K562 (cell line): ENCODE data around the gene NR1H3. TPM values are rescaled to one million over a fixed set of nuclear protein-coding genes. Genes with fewer than 3 reads are reported as not detected.

Experiments used
- BRCA1 ChIP-seq, 2 experiments: fragments of 450-650 bp in 1 of 2; sonication (generic) in 1 of 2; formaldehyde crosslinking in 1 of 2; IDR thresholded peaks; 2 replicates each; pipeline versions ENCODE4 v1.5.0 to v1.6.1; 2017 to 2020; ENCODE audit warnings: mild to moderate bottlenecking in 1 of 2, missing genetic modification reagents in 1 of 2
- HDAC6 ChIP-seq: IDR thresholded peaks from 2 replicates; pipeline ENCODE4 v1.6.1; 2012; ENCODE audit warnings: low read depth, mild to moderate bottlenecking, control low read depth, inconsistent platforms, low read length, moderate library complexity
- HDAC8 ChIP-seq: fragments of 450-650 bp; IDR thresholded peaks from 2 replicates; pipeline ENCODE4 v1.6.1; 2016; ENCODE audit warnings: mild to moderate bottlenecking, missing genetic modification characterization, moderate library complexity, missing compliant biosample characterization
- JUNB ChIP-seq: fragments of 450-650 bp; formaldehyde crosslinking; conservative IDR thresholded peaks from 2 replicates; pipeline ENCODE4 v1.4.0; 2020; ENCODE audit warnings: mild to moderate bottlenecking
- KAT8 ChIP-seq: fragments of 450-650 bp; IDR thresholded peaks from 2 replicates; pipeline ENCODE4 v1.6.1; 2016; ENCODE audit warnings: low read depth, mild to moderate bottlenecking
- NFE2 ChIP-seq: IDR thresholded peaks from 2 replicates; pipeline ENCODE4 v1.6.1; 2014; ENCODE audit warnings: antibody characterized with exemption, low read depth
- POLR2H ChIP-seq: IDR thresholded peaks from 2 replicates; pipeline ENCODE4 v1.6.1; 2016; ENCODE audit warnings: missing genetic modification characterization, low read depth, mild to moderate bottlenecking, control low read depth, missing compliant biosample characterization, moderate library complexity
- PPARD ChIP-seq: fragments of 250-450 bp; sonication (Bioruptor Pico); IDR thresholded peaks from 2 replicates; pipeline ENCODE4 v1.8.0; 2022; ENCODE audit warnings: inconsistent platforms, mild to moderate bottlenecking, moderate library complexity
- PRDM10 ChIP-seq: fragments of 450-650 bp; IDR thresholded peaks from 2 replicates; pipeline ENCODE4 v1.6.1; 2018; ENCODE audit not compliant: partially characterized antibody
- ZBTB11 ChIP-seq, 3 experiments: fragments of 200-800 bp in 1 of 3; fragments of 250-450 bp in 1 of 3; fragments of 450-650 bp in 1 of 3; sonication (Bioruptor Pico) in 1 of 3; sonication (Bioruptor generic) in 1 of 3; formaldehyde crosslinking in 1 of 3; IDR thresholded peaks; 2 replicates each; pipeline versions ENCODE4 v1.6.1 to v1.8.0; 2016 to 2022; ENCODE audit warnings: mild to moderate bottlenecking in 2 of 3, missing genetic modification characterization in 2 of 3, missing compliant biosample characterization in 1 of 3, moderate library complexity in 1 of 3
- ZBTB9 ChIP-seq: fragments of 450-650 bp; formaldehyde crosslinking; IDR thresholded peaks from 2 replicates; pipeline ENCODE4 v1.4.0; 2020; ENCODE audit warnings: mild to moderate bottlenecking, moderate library complexity
- ZEB2 ChIP-seq: fragments of 450-650 bp; IDR thresholded peaks from 2 replicates; pipeline ENCODE4 v1.6.1; 2016
- ZHX1 ChIP-seq: fragments of 150-350 bp; conservative IDR thresholded peaks from 2 replicates; pipeline ENCODE4 v1.6.1; 2014; ENCODE audit warnings: low read length
- ZNF23 ChIP-seq: fragments of 250-450 bp; sonication (Bioruptor Pico); IDR thresholded peaks from 2 replicates; pipeline ENCODE4 v1.4.0; 2020; ENCODE audit warnings: mild to moderate bottlenecking
- polyA plus RNA-seq, 8 experiments: library from polyadenylated mRNA; depleted of rRNA in 4 of 8; stranded (reverse) in 5 of 8; unstranded in 3 of 8; fragments of >200 nt; fragmentation: Nextera tagmentation in 2 of 8; fragmentation: Illumina TruSeq in 1 of 8; extraction: Ambion mirVana in 2 of 8; extraction: Trizol in 1 of 8; gene quantifications; 2 replicates each; pipeline versions ENCODE4 v1.2.1 to v1.2.3, GENCODE V29; 2011 to 2014; ENCODE audit warnings: inconsistent platforms in 1 of 8, missing spikeins in 1 of 8
- total RNA-seq, 7 experiments: library from RNA; depleted of rRNA in 6 of 7; stranded (reverse); fragments of >200 nt in 6 of 7; fragmentation: Illumina TruSeq in 2 of 7; extraction: Trizol in 2 of 7; gene quantifications; 2 replicates each; pipeline versions ENCODE4 v1.2.1 to v1.2.3, GENCODE V29; 2011 to 2021; ENCODE audit warnings: low replicate concordance in 1 of 7

NR1H3 gene
- total and polyA plus RNA-seq, 9 of the 15 experiments (the other 6 are each of a cell fraction or from before 2014, with no cell fraction given), result 8.2 to 26.0 (median 11.9) TPM

- TF ChIP-seq ZBTB11 (CRISPR knock-in tag; IDR thresholded peaks at IDR 0.05), result peak in 1 of 3 experiments; percentile 89; a peak in 2 of 6 replicates
- no peak for TF ChIP-seq HDAC8 (tag)
- no peak for TF ChIP-seq BRCA1 (IDR thresholded peaks at IDR 0.05)
- TF ChIP-seq BRCA1 (CRISPR knock-in tag; IDR thresholded peaks at IDR 0.05), result no peak
- TF ChIP-seq JUNB (CRISPR knock-in tag), result no peak
- no peak for TF ChIP-seq ZBTB9 (CRISPR knock-in tag)
- TF ChIP-seq KAT8, result no peak
- TF ChIP-seq HDAC6, result no peak
- no peak for TF ChIP-seq ZEB2
- TF ChIP-seq ZHX1, result no peak
- peak; percentile 100 for TF ChIP-seq PRDM10
- TF ChIP-seq PPARD, result no peak
- peak; percentile 54; the same call in 1 of the 2 replicates for TF ChIP-seq POLR2H (tag)
- peak; percentile 78 for TF ChIP-seq NFE2
- no peak for TF ChIP-seq ZNF23 (CRISPR knock-in tag)
Observed at GRCh38 chr11:47269002-47269828, 11.4 kb downstream of the NR1H3 start (continued).
